Astrocyte of the spinal cord (primary cell): Measurements from ENCODE around the gene BRCA2.

Experiments used
- DNase-seq: peaks from one replicate; pipeline ENCODE4 v3.0.0; 2011; ENCODE audit warnings: low read depth, low spot score
- H3K4me3 ChIP-seq: 2 replicates; pipeline ENCODE4 v1.5.1; 2011; ENCODE audit warnings: low read depth, mild to moderate bottlenecking, low read length, moderate library complexity
- in situ Hi-C: cut with HindIII; loops from 2 replicates; pipeline ENCODE4 v1.10.0; 2017; ENCODE audit warnings: low sequenced_read_pairs
- TF ChIP-seq, protein P1 (sequence below): IDR thresholded peaks from 2 replicates; pipeline ENCODE4 v1.5.1; 2012; ENCODE audit warnings: low read depth, mild to moderate bottlenecking, low read length, inconsistent platforms

Gene BRCA2

DNA sequence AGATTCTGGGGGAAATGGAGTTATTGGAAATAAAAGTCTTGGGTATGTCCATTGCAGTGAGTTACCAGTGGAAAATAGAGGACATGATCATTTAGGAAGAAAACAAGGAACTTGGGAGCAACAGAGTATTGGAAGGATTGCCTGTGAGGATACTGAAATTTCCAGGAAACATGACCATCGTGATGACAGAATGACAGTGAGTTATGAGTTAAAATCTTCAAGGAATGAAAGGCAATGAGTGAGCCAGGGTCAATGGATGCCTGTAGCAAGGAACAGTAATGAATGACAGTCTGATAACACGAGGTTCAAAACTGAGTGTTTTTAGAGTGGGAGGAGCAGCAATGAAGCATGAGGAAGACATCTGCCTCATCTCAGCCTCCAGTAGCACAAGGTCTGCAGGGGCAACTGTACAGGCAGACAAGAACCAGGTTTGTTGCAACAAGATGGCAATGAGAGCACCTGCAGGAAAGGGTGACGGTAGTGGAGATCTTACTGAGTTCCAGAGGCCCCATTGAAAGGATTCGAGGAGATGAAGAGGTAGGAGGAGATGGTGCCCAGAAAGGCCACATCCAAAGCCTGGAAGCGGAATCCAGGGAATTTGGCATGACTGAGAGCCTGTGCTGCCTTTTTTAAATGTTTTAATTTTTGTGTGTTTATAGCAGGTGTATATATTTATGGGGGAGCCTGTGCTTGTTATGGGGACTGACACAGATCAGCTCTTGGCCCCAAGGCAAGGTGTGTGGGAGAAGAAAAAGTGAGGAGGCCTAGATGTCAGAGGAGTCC is 68.7 kb downstream of the BRCA2 start:
- in situ Hi-C loops = no loop called here
- TF ChIP-seq, protein P1, sequence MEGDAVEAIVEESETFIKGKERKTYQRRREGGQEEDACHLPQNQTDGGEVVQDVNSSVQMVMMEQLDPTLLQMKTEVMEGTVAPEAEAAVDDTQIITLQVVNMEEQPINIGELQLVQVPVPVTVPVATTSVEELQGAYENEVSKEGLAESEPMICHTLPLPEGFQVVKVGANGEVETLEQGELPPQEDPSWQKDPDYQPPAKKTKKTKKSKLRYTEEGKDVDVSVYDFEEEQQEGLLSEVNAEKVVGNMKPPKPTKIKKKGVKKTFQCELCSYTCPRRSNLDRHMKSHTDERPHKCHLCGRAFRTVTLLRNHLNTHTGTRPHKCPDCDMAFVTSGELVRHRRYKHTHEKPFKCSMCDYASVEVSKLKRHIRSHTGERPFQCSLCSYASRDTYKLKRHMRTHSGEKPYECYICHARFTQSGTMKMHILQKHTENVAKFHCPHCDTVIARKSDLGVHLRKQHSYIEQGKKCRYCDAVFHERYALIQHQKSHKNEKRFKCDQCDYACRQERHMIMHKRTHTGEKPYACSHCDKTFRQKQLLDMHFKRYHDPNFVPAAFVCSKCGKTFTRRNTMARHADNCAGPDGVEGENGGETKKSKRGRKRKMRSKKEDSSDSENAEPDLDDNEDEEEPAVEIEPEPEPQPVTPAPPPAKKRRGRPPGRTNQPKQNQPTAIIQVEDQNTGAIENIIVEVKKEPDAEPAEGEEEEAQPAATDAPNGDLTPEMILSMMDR = no peak
- no peak overlapping the region for H3K4me3 ChIP-seq
- DNase-seq = no peak

DNA sequence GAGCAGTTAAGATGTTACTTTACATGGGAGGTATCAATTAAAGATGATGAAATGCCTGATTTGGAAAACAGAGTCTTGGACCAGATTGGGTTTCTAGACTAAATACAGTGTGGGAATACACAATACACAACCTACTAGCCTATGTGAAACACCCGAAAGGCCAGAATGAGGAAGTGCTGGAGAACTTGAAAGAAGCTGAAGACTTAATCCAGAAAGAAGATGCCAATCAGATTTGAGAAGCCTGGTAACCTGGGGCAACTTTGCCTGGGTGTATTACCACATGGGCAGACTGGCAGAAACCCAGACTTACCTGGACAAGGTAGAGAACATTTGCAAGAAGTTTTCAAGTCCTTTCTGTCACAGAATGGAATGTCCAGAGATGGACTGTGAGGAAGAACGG is 69.4 kb downstream of the BRCA2 start:
- H3K4me3 ChIP-seq = no peak overlapping the region
- in situ Hi-C loops = no loop called here
- TF ChIP-seq, protein P1 = no peak
- DNase-seq = no peak

DNA sequence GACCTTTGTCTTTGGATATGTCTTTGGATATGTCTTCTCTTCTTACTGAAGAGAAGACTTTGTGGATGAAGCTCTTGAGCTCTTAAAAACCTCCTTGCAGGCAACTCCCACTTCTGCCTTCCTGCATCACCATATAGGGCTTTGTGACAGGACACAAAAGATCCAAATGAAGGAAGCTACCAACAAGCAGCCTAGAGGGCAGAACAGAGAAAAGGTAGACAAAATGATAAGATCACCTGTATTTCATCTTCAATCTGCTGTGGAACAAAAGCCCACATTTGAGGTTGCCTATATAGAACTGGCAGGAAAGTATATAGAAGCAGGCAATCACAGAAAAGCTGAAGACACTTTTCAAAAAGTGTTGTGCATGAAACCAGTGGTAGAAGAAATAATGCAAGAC is 70.1 kb downstream of the BRCA2 start:
- in situ Hi-C loops = no loop called here
- TF ChIP-seq, protein P1 = no peak
- DNase-seq = no peak
- no peak overlapping the region for H3K4me3 ChIP-seq

GRCh38 chr13:32390048-32390447 is 74.7 kb downstream of the BRCA2 start:
- in situ Hi-C loops = no loop called here
- TF ChIP-seq, protein P1 = no peak
- H3K4me3 ChIP-seq = no peak overlapping the region
- no peak for DNase-seq

DNA sequence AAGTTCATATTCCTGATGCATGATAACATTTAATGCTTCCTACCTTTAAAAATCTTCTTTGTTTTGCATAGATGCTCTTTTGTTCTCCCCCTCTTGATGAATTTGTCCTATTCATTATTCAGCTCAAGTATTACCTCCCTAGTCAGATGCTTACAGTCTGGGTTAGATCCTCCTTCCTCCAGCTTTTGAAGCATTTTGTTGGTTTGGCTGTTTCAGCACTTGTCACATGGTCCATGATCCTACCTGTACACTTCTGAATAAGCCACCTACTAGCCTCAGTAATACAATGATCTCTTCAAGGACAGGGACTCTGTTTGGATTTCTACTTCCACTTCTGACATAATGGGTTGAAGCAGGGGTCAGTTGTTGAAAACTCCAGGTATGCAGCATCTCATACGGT is 75.2 kb downstream of the BRCA2 start:
- H3K4me3 ChIP-seq = no peak overlapping the region
- TF ChIP-seq, protein P1 = no peak
- no peak for DNase-seq
- in situ Hi-C loops = no loop called here

DNA sequence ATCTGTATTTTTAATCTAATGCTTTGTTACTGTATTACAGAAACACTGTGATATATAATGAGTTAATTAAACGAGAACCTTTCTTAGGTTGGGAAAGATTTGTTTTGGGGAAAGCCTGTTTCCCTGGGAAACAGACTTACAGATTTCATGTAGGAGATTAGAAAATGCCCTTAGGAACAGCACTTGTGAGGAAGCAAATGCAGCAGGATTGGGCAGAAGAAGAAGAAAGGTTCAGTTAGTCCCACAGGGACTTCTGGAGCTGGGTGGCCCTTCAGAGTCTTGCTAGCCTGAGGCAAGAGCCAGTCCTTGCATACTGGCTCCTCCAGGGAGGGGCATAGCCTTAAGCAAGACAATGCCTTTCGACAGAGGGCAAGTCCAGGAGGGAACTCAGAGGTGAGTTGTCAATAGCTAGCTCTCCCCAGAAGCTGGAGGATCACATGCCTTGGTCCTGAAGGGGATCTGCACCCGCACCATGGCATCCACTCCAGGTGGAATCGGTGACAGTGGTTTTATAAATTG is 75.9 kb downstream of the BRCA2 start:
- H3K4me3 ChIP-seq = no peak overlapping the region
- in situ Hi-C loops = no loop called here
- DNase-seq = no peak
- TF ChIP-seq, protein P1 = no peak
